ENCODE results near the gene RWDD3. TPM values are rescaled to one million over a fixed set of nuclear protein-coding genes. Genes with fewer than 3 reads are reported as not detected.

The RWDD3 gene
- total and polyA plus RNA-seq, 3 donors from 2014 or later, result 10.0 to 11.8 (median 11.2) TPM

GRCh38 chr1:95196017-95196416 is 38.0 kb upstream of the RWDD3 start:
- Histone ChIP-seq H3K36me3 (ENCODE audit: low read depth, missing control alignments) (no peaks in the 10 kb centered on the region), H3K4me3 (no peak overlapping the region), H3K27me3 (no peaks in the 10 kb centered on the region), H3K27ac (no peak overlapping the region), H3K9me3 (no peaks in the 10 kb centered on the region), H3K4me1 (no peaks in the 10 kb centered on the region)
- DNase-seq, result no peak
- TF ChIP-seq POLR2A (IDR thresholded peaks at IDR 0.05) (no peak), CTCF (IDR thresholded peaks at IDR 0.05) (no peak)
- intact Hi-C loops (cut with DNase I; ENCODE audit: low total_unique reads), result no loop called here

GRCh38 chr1:95197616-95198252 is 36.3 kb upstream of the RWDD3 start:
- no peaks in the 10 kb centered on the region for H3K36me3 ChIP-seq (ENCODE audit: low read depth, missing control alignments)
- no peaks in the 10 kb centered on the region for H3K4me1 ChIP-seq
- H3K27me3 ChIP-seq, result no peaks in the 10 kb centered on the region
- H3K9me3 ChIP-seq, result no peaks in the 10 kb centered on the region
- no peak for DNase-seq
- 42 to 56% methylated on average over 1 of the region's 1 CpG for WGBS, 2 donors
- intact Hi-C loops (cut with DNase I; ENCODE audit: low total_unique reads), result no loop called here
- TF ChIP-seq POLR2A (IDR thresholded peaks at IDR 0.05) (no peak), CTCF (IDR thresholded peaks at IDR 0.05) (no peak)
- no peak overlapping the region for H3K4me3 ChIP-seq
- H3K27ac ChIP-seq, result no peak overlapping the region

GRCh38 chr1:95201905-95202304 is 32.1 kb upstream of the RWDD3 start:
- H3K9me3 ChIP-seq, result no peaks in the 10 kb centered on the region
- intact Hi-C loops (cut with DNase I; ENCODE audit: low total_unique reads), result no loop called here

GRCh38 chr1:95203908-95204437 is 30.0 kb upstream of the RWDD3 start:
- Histone ChIP-seq H3K27me3 (no peaks in the 10 kb centered on the region), H3K4me3 (no peak overlapping the region), H3K9me3 (no peaks in the 10 kb centered on the region), H3K36me3 (ENCODE audit: low read depth, missing control alignments) (no peaks in the 10 kb centered on the region), H3K4me1 (no peaks in the 10 kb centered on the region), H3K27ac (no peak overlapping the region)
- WGBS, 2 donors, result 43 to 49% methylated on average over 1 of the region's 1 CpG
- no peak for DNase-seq
- TF ChIP-seq CTCF (IDR thresholded peaks at IDR 0.05), result no peak
- no peak for TF ChIP-seq POLR2A (IDR thresholded peaks at IDR 0.05)
- intact Hi-C loops (cut with DNase I; ENCODE audit: low total_unique reads), result no loop called here

More at GRCh38 chr1:95201905-95202304, 32.1 kb upstream of the RWDD3 start:
- Histone ChIP-seq H3K27ac (no peak overlapping the region), H3K27me3 (no peaks in the 10 kb centered on the region), H3K4me3 (no peak overlapping the region), H3K4me1 (no peaks in the 10 kb centered on the region), H3K36me3 (ENCODE audit: low read depth, missing control alignments) (no peaks in the 10 kb centered on the region)
- TF ChIP-seq POLR2A (IDR thresholded peaks at IDR 0.05) (no peak), CTCF (IDR thresholded peaks at IDR 0.05) (no peak)
- DNase-seq, result no peak

GRCh38 chr1:95206514-95206913 is 27.5 kb upstream of the RWDD3 start:
- TF ChIP-seq CTCF (IDR thresholded peaks at IDR 0.05) (no peak), POLR2A (IDR thresholded peaks at IDR 0.05) (no peak)
- no peak for DNase-seq

More at GRCh38 chr1:95206514-95206913, 27.5 kb upstream of the RWDD3 start:
- Histone ChIP-seq H3K27ac (no peak overlapping the region), H3K9me3 (no peaks in the 10 kb centered on the region), H3K36me3 (ENCODE audit: low read depth, missing control alignments) (no peaks in the 10 kb centered on the region), H3K4me3 (no peak overlapping the region), H3K27me3 (no peaks in the 10 kb centered on the region), H3K4me1 (no peaks in the 10 kb centered on the region)
- intact Hi-C loops (cut with DNase I; ENCODE audit: low total_unique reads), result no loop called here
- WGBS, 2 donors, result 98% methylated on average over 2 of the region's 2 CpGs
